GM23338 (cell line): ENCODE results near the gene NDRG2. TPM values are rescaled to one million over a fixed set of nuclear protein-coding genes. Genes with fewer than 3 reads are reported as not detected.

Experiments used
- ATAC-seq: fragments of 200-7000 bp; cut with Tn5 transposase; 3 replicates; pipeline ENCODE4 v1.9.1; 2020
- DNase-seq: peaks from one replicate; pipeline ENCODE4 v3.0.0-alpha.2; 2015; ENCODE audit warnings: low spot score
- H2AFZ ChIP-seq: fragments of 200-600 bp; sonication (generic); 2 replicates; pipeline ENCODE4 v1.8.0; 2016; ENCODE audit warnings: antibody characterized with exemption, mild to moderate bottlenecking, moderate library complexity
- H3F3A ChIP-seq: fragments of 200-600 bp; sonication (generic); replicated peaks from 2 replicates; pipeline ENCODE4 v1.8.0; 2017; ENCODE audit warnings: antibody characterized with exemption, mixed run types, low read depth
- H3K27ac ChIP-seq: fragments of 200-600 bp; sonication (generic); 2 replicates; pipeline ENCODE4 v1.6.1; 2016; ENCODE audit warnings: low read depth
- H3K27me3 ChIP-seq: fragments of 200-600 bp; sonication (generic); 2 replicates; pipeline ENCODE4 v1.8.0; 2016; ENCODE audit warnings: mild to moderate bottlenecking, mixed run types, moderate library complexity; ENCODE audit not compliant: insufficient read depth
- H3K36me3 ChIP-seq: fragments of 200-600 bp; sonication (generic); 2 replicates; pipeline ENCODE4 v1.8.0; 2016; ENCODE audit warnings: mild to moderate bottlenecking; ENCODE audit not compliant: insufficient read depth
- H3K4me1 ChIP-seq: fragments of 200-600 bp; sonication (generic); 2 replicates; pipeline ENCODE4 v1.8.0; 2016; ENCODE audit warnings: mild to moderate bottlenecking, moderate library complexity; ENCODE audit not compliant: insufficient read depth
- H3K4me2 ChIP-seq: fragments of 200-600 bp; sonication (generic); 2 replicates; pipeline ENCODE4 v1.7.1; 2017; ENCODE audit warnings: mixed run types
- H3K4me3 ChIP-seq: fragments of 200-600 bp; sonication (generic); 2 replicates; pipeline ENCODE4 v1.6.1; 2016; ENCODE audit warnings: mixed run types
- H3K79me2 ChIP-seq: fragments of 200-600 bp; sonication (generic); replicated peaks from 2 replicates; pipeline ENCODE4 v1.8.0; 2017; ENCODE audit warnings: mild to moderate bottlenecking; ENCODE audit not compliant: insufficient read depth
- H3K9me2 ChIP-seq: fragments of 200-600 bp; sonication (generic); 2 replicates; pipeline ENCODE4 v1.8.0; 2017; ENCODE audit not compliant: insufficient read depth
- H4K20me1 ChIP-seq: fragments of 200-600 bp; sonication (generic); replicated peaks from 2 replicates; pipeline ENCODE4 v1.8.0; 2017; ENCODE audit warnings: mild to moderate bottlenecking; ENCODE audit not compliant: insufficient read depth
- H3K27ac Mint-ChIP-seq: 2 replicates; pipeline ENCODE4 v1.8.0; 2020; ENCODE audit warnings: inconsistent platforms, mild to moderate bottlenecking, moderate library complexity, mixed read lengths
- H3K27me3 Mint-ChIP-seq: 3 replicates; pipeline ENCODE4 v1.8.0; 2022; ENCODE audit warnings: low read depth, mild to moderate bottlenecking, moderate library complexity, mixed read lengths, inconsistent platforms; ENCODE audit not compliant: insufficient read depth, poor library complexity
- H3K36me3 Mint-ChIP-seq: 3 replicates; pipeline ENCODE4 v1.8.0; 2021; ENCODE audit warnings: low read depth, mild to moderate bottlenecking, inconsistent platforms, moderate library complexity, mixed read lengths
- H3K4me1 Mint-ChIP-seq: 3 replicates; pipeline ENCODE4 v1.8.0; 2020; ENCODE audit warnings: mild to moderate bottlenecking, inconsistent platforms, mixed read lengths
- H3K4me3 Mint-ChIP-seq: 3 replicates; pipeline ENCODE4 v1.8.0; 2021; ENCODE audit warnings: moderate library complexity, mild to moderate bottlenecking, inconsistent platforms, mixed read lengths
- H3K9me3 Mint-ChIP-seq: 3 replicates; pipeline ENCODE4 v1.8.0; 2020; ENCODE audit warnings: moderate library complexity, mild to moderate bottlenecking, inconsistent platforms, mixed read lengths
- CREB1 ChIP-seq: fragments of 250-450 bp; sonication (Bioruptor Pico); IDR thresholded peaks from 2 replicates; pipeline ENCODE4 v1.5.0; 2020; ENCODE audit warnings: low read depth, mild to moderate bottlenecking, moderate library complexity
- EZH2 ChIP-seq: fragments of 200-600 bp; sonication (generic); IDR thresholded peaks from one replicate; pipeline ENCODE4 v1.8.0; 2017; ENCODE audit warnings: antibody characterized with exemption, mild to moderate bottlenecking, low read depth; ENCODE audit not compliant: unreplicated experiment
- EZH2phosphoT487 ChIP-seq: fragments of 200-600 bp; sonication (generic); IDR thresholded peaks from one replicate; pipeline ENCODE4 v1.8.1; 2018; ENCODE audit warnings: antibody characterized with exemption; ENCODE audit not compliant: unreplicated experiment
- JUNB ChIP-seq: IDR thresholded peaks from one replicate; pipeline ENCODE4 v1.6.1; 2016; ENCODE audit warnings: antibody characterized with exemption; ENCODE audit not compliant: unreplicated experiment
- NANOG ChIP-seq: IDR thresholded peaks from 2 replicates; pipeline ENCODE4 v1.6.1; 2016; ENCODE audit warnings: antibody characterized with exemption, borderline replicate concordance
- POLR2AphosphoS5 ChIP-seq: IDR thresholded peaks from 2 replicates; pipeline ENCODE4 v1.6.1; 2016; ENCODE audit warnings: antibody characterized with exemption, low read depth
- REST ChIP-seq: IDR thresholded peaks from one replicate; pipeline ENCODE4 v1.6.1; 2018; ENCODE audit warnings: antibody characterized with exemption; ENCODE audit not compliant: unreplicated experiment
- STAT1 ChIP-seq: IDR thresholded peaks from one replicate; pipeline ENCODE4 v1.6.1; 2016; ENCODE audit warnings: antibody characterized with exemption; ENCODE audit not compliant: unreplicated experiment
- ZNF114 ChIP-seq: fragments of 250-450 bp; sonication (Bioruptor Pico); IDR thresholded peaks from 2 replicates; pipeline ENCODE4 v1.5.0; 2020; ENCODE audit warnings: mild to moderate bottlenecking, moderate library complexity
- ZNF331 ChIP-seq: fragments of 250-450 bp; sonication (Bioruptor Pico); IDR thresholded peaks from 2 replicates; pipeline ENCODE4 v1.5.0; 2020; ENCODE audit warnings: low read depth, mild to moderate bottlenecking, moderate library complexity
- polyA plus RNA-seq: library from polyadenylated mRNA; unstranded; fragments of >200 nt; fragmentation: Nextera tagmentation; extraction: Ambion mirVana; gene quantifications from 2 replicates; pipeline ENCODE4 v1.2.1, GENCODE V29; 2016
- total RNA-seq: library from RNA; depleted of rRNA; stranded (reverse); fragments of >200 nt; shearing (Covaris generic); gene quantifications from 2 replicates; pipeline ENCODE4 v1.2.3, GENCODE V29; 2014
- TF ChIP-seq, protein P1 (sequence below): fragments of 250-450 bp; sonication (Bioruptor Pico); IDR thresholded peaks from 2 replicates; pipeline ENCODE4 v1.5.0; 2020; ENCODE audit warnings: mild to moderate bottlenecking, moderate library complexity
- TF ChIP-seq, protein P2 (sequence below), 2 experiments: fragments of 200-600 bp in 1 of 2; sonication (generic) in 1 of 2; conservative IDR thresholded peaks; 2 replicates each; pipeline versions ENCODE4 v1.5.1 to v1.6.1; 2016 to 2017; ENCODE audit warnings: antibody characterized with exemption in 2 of 2, low read depth in 2 of 2, mild to moderate bottlenecking in 2 of 2, moderate library complexity in 1 of 2

NDRG2 gene
- total and polyA plus RNA-seq, 2 experiments from 2014 or later = 8.8 to 20.6 TPM

DNA sequence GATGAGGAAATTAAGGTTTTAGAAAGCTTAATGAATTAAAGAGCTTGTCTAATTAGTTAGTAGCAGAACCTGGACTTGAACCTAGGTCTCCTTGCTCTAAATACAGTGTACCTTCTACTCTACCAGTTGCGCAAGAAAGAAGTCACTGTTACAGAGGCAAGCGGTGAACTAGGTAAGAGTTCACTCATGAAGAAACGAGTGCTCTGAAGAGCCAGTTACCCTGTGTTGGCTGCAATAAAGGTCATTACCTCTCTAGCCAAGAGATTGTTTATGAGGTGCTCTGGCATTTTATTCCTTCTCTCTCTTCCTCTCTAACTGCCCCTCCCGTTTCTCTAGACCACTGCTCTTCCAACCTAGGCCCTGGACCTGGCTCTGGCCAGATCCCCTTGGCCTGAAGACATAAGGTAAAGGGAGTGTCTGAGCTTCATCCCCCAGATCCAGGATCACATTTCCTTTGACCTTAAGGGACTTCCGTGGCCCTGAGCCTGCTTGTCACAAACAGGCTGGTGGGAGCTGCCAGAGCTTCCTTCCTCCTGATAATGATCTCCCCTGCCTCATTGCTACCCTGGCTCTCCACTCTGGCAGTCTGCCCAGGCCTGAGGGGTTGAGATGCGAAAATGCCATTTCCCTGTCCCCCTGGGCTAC lies 19.2 kb upstream of the NDRG2 start (continued):
- TF ChIP-seq, protein P1, sequence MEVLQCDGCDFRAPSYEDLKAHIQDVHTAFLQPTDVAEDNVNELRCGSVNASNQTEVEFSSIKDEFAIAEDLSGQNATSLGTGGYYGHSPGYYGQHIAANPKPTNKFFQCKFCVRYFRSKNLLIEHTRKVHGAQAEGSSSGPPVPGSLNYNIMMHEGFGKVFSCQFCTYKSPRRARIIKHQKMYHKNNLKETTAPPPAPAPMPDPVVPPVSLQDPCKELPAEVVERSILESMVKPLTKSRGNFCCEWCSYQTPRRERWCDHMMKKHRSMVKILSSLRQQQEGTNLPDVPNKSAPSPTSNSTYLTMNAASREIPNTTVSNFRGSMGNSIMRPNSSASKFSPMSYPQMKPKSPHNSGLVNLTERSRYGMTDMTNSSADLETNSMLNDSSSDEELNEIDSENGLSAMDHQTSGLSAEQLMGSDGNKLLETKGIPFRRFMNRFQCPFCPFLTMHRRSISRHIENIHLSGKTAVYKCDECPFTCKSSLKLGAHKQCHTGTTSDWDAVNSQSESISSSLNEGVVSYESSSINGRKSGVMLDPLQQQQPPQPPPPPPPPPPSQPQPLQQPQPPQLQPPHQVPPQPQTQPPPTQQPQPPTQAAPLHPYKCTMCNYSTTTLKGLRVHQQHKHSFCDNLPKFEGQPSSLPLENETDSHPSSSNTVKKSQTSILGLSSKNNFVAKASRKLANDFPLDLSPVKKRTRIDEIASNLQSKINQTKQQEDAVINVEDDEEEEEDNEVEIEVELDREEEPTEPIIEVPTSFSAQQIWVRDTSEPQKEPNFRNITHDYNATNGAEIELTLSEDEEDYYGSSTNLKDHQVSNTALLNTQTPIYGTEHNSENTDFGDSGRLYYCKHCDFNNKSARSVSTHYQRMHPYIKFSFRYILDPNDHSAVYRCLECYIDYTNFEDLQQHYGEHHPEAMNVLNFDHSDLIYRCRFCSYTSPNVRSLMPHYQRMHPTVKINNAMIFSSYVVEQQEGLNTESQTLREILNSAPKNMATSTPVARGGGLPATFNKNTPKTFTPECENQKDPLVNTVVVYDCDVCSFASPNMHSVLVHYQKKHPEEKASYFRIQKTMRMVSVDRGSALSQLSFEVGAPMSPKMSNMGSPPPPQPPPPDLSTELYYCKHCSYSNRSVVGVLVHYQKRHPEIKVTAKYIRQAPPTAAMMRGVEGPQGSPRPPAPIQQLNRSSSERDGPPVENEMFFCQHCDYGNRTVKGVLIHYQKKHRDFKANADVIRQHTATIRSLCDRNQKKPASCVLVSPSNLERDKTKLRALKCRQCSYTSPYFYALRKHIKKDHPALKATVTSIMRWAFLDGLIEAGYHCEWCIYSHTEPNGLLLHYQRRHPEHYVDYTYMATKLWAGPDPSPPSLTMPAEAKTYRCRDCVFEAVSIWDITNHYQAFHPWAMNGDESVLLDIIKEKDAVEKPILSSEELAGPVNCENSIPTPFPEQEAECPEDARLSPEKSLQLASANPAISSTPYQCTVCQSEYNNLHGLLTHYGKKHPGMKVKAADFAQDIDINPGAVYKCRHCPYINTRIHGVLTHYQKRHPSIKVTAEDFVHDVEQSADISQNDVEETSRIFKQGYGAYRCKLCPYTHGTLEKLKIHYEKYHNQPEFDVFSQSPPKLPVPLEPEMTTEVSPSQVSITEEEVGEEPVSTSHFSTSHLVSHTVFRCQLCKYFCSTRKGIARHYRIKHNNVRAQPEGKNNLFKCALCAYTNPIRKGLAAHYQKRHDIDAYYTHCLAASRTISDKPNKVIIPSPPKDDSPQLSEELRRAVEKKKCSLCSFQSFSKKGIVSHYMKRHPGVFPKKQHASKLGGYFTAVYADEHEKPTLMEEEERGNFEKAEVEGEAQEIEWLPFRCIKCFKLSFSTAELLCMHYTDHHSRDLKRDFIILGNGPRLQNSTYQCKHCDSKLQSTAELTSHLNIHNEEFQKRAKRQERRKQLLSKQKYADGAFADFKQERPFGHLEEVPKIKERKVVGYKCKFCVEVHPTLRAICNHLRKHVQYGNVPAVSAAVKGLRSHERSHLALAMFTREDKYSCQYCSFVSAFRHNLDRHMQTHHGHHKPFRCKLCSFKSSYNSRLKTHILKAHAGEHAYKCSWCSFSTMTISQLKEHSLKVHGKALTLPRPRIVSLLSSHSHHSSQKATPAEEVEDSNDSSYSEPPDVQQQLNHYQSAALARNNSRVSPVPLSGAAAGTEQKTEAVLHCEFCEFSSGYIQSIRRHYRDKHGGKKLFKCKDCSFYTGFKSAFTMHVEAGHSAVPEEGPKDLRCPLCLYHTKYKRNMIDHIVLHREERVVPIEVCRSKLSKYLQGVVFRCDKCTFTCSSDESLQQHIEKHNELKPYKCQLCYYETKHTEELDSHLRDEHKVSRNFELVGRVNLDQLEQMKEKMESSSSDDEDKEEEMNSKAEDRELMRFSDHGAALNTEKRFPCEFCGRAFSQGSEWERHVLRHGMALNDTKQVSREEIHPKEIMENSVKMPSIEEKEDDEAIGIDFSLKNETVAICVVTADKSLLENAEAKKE = no peak
- TF ChIP-seq EZH2phosphoT487 = no peak
- TF ChIP-seq POLR2AphosphoS5 = no peak
- TF ChIP-seq NANOG = no peak
- no peak for TF ChIP-seq CREB1 (CRISPR knock-in tag)
- TF ChIP-seq ZNF331 = no peak

DNA sequence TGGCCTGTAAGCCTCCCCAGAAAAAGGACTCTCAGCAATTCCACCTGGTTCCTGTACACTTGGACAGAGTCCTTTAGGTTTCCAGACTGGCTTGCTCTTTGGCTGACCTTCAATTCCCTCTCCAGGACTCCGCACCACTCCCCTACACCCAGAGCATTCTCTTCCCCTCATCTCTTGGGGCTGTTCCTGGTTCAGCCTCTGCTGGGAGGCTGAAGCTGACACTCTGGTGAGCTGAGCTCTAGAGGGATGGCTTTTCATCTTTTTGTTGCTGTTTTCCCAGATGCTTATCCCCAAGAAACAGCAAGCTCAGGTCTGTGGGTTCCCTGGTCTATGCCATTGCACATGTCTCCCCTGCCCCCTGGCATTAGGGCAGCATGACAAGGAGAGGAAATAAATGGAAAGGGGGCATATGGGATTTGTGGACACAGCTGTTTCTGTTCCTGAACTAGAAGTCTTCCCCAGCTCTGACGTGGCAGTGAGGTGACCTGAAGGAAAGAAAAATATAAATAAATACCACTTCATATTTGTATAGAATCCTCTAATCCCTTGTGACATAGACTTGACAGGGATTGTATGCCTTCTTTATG lies 18.6 kb upstream of the NDRG2 start:
- Mint-ChIP-seq H3K4me1 (peaks cover 21% of the 10 kb centered on the region), H3K4me3 (no peak overlapping the region), H3K27ac (no peak overlapping the region), H3K36me3 (no peaks in the 10 kb centered on the region; the same call in 2 of the 3 replicates), H3K27me3 (peaks cover 10% of the 10 kb centered on the region), H3K9me3 (no peaks in the 10 kb centered on the region; the same call in 2 of the 3 replicates)
- DNase-seq = no peak
- no peaks in the 10 kb centered on the region for H3K79me2 ChIP-seq
- no peak overlapping the region for H3K4me2 ChIP-seq
- H3K27ac ChIP-seq = no peak overlapping the region
- H4K20me1 ChIP-seq = no peaks in the 10 kb centered on the region
- H3K27me3 ChIP-seq = no peaks in the 10 kb centered on the region
- no peak overlapping the region for H3K4me3 ChIP-seq
- ATAC-seq = no peak
- peaks cover 10% of the 10 kb centered on the region for H3K4me1 ChIP-seq
- H3F3A ChIP-seq = no peaks in the 10 kb centered on the region
- H3K36me3 ChIP-seq = no peaks in the 10 kb centered on the region
- no peaks in the 10 kb centered on the region; the same call in 1 of the 2 replicates for H3K9me2 ChIP-seq
- no peak overlapping the region for H2AFZ ChIP-seq
- no peak for TF ChIP-seq NANOG
- TF ChIP-seq, protein P2, sequence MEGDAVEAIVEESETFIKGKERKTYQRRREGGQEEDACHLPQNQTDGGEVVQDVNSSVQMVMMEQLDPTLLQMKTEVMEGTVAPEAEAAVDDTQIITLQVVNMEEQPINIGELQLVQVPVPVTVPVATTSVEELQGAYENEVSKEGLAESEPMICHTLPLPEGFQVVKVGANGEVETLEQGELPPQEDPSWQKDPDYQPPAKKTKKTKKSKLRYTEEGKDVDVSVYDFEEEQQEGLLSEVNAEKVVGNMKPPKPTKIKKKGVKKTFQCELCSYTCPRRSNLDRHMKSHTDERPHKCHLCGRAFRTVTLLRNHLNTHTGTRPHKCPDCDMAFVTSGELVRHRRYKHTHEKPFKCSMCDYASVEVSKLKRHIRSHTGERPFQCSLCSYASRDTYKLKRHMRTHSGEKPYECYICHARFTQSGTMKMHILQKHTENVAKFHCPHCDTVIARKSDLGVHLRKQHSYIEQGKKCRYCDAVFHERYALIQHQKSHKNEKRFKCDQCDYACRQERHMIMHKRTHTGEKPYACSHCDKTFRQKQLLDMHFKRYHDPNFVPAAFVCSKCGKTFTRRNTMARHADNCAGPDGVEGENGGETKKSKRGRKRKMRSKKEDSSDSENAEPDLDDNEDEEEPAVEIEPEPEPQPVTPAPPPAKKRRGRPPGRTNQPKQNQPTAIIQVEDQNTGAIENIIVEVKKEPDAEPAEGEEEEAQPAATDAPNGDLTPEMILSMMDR (conservative IDR thresholded peaks at IDR 0.05; ENCODE audit: low read depth in 2 of 2) = no peak
- no peak for TF ChIP-seq ZNF331
- TF ChIP-seq JUNB = no peak
- TF ChIP-seq EZH2 = no peak
- no peak for TF ChIP-seq STAT1
- no peak for TF ChIP-seq CREB1 (CRISPR knock-in tag)
- no peak for TF ChIP-seq ZNF114
- TF ChIP-seq REST = no peak
